Esophagus mucosa (tissue), 1 donor: ENCODE results near the gene IGF2. TPM values are rescaled to one million over a fixed set of nuclear protein-coding genes. Genes with fewer than 3 reads are reported as not detected.
"Not testable (repeated sequence)": the region's sequence is repeated elsewhere in the genome, so short reads cannot be mapped to it uniquely, and the experiment has no call there.

Experiments used
- ATAC-seq: fragments of 200-7000 bp; cut with Tn5 transposase; one replicate; pipeline ENCODE4 v1.9.1; 2020
- total RNA-seq: library from RNA; stranded (reverse); gene quantifications from one replicate; pipeline ENCODE4 v1.2.4, GENCODE V29; 2023
- donor health status: DM: yes; HTN: yes; CAD: no.

IGF2 gene, protein sequence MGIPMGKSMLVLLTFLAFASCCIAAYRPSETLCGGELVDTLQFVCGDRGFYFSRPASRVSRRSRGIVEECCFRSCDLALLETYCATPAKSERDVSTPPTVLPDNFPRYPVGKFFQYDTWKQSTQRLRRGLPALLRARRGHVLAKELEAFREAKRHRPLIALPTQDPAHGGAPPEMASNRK
- total RNA-seq, result 1.6 TPM

DNA sequence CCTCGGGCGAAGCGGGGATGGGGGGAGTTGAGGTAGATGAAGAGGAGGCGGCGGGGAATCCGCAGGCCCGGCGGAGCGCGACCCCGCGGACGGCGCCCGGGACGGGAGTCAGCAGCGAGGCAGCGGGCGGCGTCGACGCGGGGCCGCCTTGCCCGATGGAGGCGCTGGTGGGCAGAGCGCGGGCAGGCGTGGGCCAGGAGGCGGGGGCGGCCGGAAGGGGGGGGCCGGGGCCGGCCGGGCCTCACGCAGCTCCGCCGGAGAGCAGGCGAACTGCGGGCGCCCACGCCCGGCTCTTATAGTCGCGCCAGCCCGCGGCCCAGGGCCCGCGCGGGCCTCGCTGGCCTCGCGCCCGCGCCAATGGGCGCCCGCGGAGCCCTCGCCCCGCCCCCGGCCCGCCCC, at the start of gene IGF2:
Gene IGF2 (minus strand): TSS at position 267 of the 399 bp plus-strand sequence. CDS start 3,866 bp downstream, outside the sequence.
- no peak for ATAC-seq

DNA sequence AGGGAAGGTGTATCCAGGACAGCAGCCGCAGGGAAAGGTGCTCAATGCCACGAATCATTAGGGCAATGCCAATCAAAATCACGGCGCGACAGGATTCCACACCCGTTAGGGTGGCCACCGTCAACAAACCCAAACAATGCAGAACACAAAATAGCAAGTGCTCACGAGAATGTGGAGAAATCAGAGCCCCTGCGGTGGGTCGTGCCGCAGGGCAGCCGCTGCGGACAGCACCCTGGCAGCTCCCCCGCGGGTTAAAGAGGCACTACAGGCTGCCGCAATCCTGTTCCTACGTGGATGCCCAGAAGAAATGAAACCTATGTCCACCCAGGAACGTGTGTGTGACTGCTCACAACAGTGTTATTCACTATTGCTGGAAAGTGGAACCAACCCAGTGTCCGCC, 49.6 kb upstream of the IGF2 start:
- ATAC-seq, result no peak

DNA sequence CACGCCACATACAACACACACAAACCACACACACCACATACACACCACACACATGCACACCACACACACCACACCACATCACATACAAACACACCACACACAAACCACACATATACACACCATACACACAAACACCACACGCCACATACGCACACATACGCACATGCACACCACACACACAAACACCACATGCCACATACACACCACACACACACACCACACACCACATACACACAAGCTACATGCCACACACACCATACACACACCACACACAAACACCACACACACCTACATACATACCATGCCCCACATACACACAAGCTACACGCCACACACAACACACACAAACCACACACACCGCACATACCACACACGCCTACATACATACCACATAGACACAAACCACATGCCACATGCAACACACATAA, 48.1 kb upstream of the IGF2 start:
- no peak for ATAC-seq

DNA sequence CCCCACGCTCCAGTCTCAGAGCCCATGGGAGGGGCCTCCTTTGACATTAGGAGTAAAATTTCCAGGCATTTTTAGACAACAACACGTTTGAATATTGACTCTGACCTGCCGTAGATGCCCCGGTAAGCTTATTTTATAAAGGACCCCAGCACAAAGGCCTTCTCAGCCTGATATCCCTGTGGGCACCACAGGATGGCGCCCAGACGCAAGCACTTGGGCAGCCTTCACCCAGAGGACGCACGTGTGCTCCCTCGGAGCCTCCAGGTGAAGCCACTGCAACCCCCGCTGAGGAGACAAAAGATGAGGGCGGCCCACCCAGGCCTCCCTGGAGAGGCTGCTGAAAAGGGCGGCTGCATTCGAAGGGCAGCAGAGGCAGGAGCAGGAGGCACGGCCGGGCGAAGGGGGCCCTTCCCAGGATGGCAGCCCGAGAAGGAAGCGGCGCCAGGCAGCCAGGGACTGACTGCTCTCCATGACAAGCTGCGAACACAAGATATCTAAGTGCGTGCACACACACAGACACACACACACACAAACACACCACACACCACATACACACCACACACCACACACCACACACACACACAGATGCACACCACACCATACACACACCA, 47.6 kb upstream of the IGF2 start:
- peak; percentile 48 for ATAC-seq

DNA sequence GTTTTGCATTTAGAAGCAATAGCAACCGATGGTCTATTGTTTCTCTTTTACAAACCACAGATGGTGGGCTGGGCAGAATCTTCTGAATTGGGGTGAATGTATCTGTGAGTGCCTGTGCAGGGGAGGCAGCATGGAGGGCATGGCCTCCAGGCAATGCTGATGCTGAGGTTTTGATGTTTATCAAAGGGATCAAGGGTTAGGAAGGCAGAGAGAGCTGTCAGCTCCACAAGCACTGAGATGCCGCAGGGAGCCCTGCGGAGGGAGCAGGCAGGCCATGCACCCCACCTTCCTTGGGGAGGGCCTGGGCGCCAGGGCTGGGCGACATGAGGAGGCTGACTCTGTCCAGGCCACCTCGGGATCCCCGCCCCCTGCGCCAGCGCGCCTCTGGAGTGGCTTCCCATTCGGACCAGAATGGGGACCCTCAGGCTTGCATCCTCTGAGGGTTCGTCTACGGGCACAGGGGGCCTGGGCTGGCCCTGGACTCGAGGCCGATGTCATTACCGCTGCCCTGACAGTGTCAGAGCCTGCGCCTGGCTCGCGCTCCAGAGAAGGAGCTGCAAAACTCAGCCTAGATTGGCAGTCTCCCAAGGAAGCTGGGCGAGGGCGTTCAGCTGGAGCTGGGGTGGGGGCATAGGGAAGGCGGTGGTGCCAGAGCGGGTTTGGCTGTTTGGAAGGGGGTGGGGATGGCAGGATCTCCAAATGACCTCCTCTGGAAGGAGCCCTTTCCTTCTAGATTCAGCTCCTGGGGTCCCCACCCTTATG, 46.3 kb upstream of the IGF2 start:
- no peak for ATAC-seq

DNA sequence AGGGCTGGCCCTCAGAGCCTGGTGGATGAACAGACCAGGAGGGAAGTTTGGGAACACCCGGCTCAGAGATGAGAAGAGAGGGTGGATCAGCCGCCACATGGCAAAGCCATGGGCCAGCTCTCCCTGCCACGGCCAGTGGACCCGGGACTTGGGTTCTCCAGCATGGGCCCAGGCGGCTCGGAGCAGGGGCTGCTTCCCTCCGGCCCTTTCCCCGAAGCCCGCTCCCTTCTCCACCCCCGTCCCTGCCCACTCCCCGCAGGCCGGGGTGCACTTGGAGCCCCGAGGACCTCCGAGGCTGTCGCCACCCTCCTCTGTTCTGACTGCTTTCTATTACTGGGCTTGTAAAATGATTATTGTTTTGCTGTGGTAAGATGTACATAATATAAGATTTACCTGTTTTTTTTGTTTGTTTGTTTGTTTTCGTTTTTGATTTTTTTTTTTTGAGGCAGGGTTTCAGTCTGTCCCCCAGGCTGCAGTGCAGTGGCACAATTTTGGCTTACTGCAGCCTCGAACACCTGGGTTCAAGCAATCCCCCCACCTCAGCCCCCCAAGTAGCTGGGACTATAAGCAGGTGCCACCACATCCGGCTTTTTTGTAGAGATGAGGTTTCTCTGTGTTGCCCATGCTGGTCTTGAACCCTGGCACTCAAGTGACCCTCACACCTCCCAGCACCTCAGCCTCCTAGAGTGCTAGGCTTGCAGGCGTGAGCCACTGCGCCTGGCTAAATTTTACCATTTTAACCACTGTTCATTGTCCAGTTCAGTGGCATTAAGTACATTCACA, 43.7 kb upstream of the IGF2 start:
- no peak for ATAC-seq

DNA sequence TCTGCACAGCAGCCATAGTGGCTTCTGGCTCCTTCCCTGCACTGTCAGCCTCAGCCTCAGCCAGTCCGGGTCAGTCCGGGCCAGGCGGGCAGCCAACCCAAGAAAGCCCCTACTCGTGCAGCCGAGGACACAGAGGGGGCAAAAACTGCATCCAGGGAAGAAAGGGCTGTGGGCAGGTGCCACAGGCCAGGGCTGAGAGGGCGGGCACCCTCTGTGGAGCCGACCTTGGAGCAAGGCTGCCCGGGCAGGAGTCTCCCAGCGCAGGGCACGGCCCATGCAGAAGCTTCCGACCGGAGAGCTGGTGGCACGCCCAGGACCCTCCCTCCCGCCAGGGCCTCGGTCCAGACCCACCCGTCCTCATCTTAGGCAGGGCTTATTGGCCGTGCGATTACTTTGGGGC, 42.9 kb upstream of the IGF2 start:
- ATAC-seq, result no peak

DNA sequence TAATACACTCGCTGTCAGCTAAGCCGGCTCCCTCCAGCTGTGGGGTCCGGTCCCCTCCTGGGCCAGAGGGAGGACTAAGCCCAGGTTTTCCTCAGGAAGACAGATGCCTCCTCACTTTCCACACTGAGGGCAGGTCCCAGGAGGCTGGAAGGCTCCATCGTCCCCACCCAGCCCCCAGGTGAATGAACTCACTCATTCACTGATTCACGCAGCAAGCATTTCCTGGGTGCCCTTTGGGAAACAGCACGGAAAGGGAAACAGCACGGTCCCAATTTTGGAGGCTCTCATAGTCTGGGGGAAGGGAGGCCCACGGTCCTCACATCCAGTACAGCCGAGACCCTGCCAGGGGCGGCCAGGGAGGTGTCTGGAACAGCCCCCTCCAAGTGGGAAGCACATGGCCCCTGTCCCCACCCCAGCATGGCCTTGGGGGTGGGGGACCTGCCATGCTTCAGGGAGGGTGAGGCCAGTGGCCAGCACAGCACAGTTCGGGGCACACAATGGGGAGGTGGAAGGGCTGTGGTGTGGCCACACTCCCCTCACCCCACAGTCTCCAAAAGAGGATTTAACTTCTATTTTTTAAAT, 41.7 kb upstream of the IGF2 start:
- ATAC-seq, result peak; percentile 21

DNA sequence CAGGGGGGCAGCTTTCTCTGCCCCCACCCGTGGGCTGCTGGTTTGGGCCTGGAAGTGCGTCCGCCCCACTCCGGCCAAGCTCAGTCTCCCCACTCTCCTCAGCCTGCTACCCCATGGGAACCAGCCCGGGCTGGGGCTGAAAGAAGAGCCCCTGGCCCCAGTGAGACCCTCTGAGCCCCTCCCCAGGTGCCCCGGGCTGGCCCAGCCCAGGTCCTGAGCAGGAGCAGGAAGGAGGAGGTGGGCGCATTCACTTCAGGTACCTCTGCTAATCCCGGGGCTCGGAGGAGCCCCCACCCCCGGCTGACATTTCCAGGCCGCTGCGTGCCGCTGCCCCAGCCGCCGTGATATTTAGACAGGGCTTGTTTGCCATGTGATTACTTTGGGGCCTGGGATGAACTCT, 41.2 kb upstream of the IGF2 start:
- no peak for ATAC-seq

DNA sequence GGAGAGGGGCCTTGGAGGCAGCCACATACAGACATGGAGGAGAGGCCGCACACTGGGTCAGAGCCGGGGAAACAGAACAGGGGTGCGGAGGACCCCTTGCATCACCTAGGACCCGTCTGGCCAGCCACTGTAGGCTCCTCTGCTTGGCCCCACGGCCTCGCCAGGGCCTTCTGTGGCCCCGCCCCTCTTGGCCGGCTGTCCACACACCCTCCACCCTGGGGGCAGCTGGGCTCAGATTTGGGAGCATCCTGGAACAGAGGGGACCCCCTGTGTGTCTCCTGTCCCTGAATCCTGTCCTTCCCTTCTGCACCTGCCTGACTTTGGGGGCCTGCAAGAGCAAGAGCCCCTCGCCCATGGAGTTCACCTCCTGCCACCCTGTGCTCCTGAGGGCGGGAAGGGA, 40.3 kb upstream of the IGF2 start:
- ATAC-seq, result no peak

DNA sequence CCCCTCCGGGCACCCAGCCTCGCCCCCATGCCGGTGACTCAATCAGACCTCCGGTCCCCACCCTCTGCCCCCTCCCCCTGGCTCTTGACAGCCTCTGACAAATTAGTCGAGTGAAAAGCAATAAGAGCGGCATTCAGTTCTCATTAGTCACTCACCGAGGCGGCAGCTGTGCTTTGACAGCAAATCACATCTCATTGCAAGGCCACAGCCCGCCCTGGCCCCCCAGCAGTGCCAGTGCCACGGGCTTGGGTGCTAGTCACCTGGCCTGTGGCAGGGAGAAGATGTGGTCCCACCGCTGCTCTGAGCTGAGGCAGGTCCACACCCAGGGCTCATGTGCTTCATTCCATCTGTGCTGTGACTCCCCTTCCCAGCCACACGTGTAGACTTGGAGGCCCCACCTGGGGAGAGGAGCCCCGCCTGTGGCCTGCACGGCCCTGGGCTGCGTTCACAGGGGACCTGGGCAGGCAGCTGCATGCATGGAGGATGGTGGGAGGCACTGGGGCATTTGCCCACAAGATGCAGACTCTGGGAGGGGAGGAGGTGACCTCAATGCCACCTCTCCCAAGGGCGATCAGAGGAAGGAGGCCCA, 39.8 kb upstream of the IGF2 start:
- peak; percentile 38 for ATAC-seq

DNA sequence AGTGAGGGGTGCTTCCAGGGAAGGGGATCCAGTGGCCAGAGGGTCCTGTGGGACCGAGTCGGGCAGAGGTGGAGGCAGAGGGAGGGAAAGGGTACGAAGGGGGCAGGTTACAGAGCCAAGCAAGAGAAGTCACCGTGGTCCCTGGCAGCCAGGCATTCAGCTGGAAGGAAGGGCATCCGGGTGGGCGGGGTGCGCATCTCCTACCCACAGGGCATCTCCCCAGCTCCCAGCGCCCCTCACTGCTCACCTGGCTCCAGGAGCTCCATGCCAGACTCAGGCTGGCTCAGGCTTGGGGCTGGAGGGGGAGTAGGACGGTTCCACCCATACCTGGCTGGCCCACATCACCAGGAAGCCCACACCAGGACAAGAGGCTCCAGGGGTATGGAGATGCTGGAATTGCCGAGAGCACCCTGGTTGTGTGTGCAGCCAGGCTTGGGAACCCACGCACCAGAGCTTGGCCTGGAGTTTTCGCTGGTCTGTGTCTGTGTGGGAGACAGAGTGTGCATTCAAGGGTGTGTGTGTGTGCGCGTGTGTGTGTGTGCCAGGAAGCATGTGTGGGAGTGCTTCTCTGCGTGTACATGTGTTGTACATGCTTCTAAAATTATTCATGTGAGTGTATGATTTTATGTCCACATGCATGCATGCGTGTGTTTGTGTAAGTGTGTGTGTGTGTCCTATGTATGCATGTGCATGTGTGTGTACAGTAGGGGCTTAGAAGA, 39.0 kb upstream of the IGF2 start:
- ATAC-seq, result not testable (repeated sequence)

DNA sequence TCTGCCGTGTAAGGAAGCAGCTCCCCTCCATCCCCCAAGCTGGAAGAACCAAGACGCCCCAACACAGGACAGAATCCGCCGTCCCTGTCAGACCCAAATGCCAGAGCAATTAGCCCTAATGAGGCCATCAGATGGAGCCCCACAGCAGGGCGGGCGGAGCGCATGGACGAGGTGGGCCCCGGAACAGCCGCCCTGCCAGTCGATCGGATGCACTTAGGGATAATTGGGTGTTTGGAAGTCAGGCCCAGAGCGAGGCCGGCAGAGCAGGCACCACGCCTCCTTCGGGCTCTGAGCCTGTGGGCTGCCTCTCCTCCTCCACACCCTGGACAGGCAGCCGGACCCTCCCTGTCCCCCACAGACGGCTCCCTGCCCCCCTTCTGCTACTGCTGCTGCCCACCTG, 37.9 kb upstream of the IGF2 start:
- ATAC-seq, result no peak

DNA sequence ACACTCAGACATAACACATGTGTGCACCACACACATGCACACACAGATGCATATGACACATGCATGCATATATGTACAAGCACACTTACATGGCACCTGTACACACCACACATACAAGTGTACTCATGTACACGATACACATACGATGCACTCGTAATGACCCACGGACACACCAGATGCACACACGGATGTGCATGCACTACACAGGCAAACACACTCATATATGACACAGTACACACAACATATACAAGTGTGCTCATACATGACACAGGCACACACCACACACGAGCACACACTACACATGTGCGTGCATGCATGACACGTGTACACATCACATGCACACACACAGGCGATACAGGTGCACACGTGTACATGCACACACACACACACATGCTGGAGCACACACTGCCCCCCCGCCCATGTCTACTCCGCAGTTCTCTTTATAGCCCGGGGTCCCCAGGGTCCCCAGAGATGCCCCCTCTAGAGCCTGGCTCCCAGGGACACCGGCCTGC, 37.3 kb upstream of the IGF2 start:
- ATAC-seq, result no peak

DNA sequence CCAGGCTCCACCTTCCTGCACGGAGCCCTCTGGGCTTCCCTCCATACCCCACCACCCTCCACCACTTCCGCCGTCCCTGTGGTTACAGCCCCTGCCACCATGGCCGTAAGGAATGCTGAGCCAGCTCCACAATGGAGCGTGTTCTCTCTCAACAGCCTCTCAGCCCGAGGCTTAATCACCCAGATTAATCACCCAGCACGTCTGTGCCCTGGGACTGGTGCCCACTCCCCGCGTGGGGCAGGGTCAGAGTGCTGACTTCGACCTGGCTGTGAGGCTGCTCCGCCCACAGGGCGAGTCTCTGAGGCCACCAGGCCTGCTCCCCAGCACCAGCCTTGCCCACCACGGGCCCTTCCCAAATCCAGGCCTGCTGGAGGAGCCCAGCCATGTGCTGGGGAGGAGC, 36.5 kb upstream of the IGF2 start:
- peak; percentile 69 for ATAC-seq

DNA sequence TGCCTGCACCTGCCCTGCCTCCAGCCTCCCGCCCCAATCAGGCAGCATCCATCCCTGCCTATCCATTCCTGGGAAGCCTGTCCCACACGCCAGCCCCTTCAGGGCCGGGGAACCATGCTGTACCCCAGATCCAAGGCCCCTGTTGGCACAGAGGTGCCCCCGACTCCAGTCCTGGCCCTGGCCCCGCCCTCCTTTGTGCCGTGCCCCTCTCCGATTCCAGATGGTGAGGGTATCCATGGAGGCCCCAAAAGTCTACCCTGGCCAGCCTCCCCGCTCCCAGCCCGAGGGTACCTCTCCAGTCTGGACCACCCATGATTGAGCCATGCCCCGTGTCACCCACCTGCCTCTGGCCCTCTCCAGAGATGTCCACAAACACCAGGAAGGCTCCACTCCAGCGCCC, 35.2 kb upstream of the IGF2 start:
- ATAC-seq, result no peak

DNA sequence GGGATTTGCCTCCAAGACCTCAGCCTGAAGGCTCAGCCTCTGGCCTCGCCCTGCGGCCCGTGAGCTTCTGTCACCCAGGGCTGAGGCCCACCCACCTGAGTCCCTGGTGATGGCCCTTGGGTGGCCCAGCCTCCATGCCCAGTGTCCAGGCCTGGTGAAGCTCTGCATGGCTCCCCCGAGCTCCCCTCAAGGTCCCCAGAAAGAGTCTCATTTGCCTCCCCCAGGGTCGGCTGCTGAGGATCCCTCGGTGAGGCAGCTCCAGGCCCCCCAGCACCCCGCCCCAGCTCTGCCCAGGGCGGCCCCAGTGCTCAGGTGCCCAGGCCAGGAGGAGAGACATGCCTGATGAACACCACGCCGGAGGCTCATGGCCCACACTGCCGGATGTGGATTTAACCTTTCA, 34.6 kb upstream of the IGF2 start:
- no peak for ATAC-seq

DNA sequence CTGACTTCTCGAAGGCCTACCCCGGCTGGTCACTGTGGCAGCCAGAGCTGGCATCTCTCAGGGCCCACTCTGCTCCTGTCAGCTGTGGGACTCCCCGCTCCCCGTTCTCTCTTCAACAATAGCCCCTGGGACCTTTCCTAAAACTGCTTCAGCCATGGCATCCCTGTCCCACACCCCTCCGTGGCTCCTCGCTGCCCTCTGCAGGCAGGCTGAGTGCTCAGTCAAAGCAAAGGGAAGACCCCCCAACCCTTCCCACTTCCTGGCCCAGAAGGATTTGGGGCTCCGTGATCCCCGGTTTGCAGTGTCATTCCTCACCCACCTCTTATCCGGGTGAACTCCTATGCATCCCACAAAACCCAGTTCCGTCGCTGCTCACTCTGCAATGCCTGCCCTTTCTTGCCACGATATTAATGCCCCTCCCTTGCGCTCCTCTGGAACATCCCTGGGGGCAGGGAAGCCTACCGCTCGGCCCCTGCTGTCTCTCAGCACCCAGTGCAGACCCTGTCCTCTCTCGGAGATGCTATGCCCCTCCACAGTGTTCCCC, 34.0 kb upstream of the IGF2 start:
- ATAC-seq, result no peak

DNA sequence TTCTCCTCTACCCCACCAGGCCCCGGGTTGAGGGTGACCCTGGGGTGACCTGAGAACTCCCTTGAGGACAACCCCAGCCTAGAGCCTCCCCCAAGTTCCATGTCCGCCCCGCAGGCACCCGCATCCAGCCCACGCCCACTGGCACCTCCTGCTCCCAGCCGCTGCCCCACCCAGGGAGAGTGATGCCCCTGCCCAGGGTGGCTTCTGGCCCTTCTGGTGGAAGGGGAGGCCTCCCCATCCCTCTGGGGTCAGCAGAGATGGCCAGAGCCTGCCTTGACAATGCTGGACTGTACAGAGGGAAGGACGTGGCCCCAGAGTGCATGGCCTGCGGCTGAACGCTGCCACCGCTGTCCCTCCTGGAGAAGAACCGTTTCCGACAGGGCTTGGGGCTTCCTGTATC, 33.5 kb upstream of the IGF2 start:
- no peak for ATAC-seq

DNA sequence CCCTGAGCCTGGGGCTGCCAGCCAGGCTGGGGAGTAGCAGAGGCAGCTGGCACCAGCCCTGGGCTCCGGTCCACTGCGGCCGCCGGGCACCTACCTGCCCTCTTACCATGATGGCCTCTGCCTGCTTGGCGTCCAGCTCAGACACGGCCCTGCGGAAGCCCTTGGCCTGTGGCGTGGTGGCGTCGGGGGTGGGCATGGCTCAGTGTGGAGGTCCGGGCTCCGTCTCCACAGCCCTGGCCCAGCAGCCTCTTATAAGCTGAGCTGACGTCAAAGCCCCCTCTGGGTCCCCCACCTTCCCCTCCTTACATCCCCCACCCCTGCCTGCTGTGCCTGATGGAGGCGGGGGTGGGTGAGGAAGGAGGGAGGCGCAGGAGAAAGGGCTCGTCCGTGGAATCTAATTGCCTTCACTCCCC, 32.4 kb upstream of the IGF2 start, which contains the start of gene TH:
Gene TH (minus strand): TSS at position 225 of the 413 bp plus-strand sequence. CDS start 29 bp downstream, at position 196.
- ATAC-seq, result no peak
